Right lobe of liver (tissue), 6 donors: ENCODE data around the gene CLIC5. TPM values are rescaled to one million over a fixed set of nuclear protein-coding genes. Genes with fewer than 3 reads are reported as not detected.

ENCODE experiments used
- ATAC-seq, 4 donors: fragments of 200-7000 bp; cut with Tn5 transposase; one replicate each; pipeline ENCODE4 v1.9.1; 2020; ENCODE audit warnings: mild to moderate bottlenecking in 4 of 4, moderate library complexity in 4 of 4
- DNase-seq, 3 donors: peaks; one replicate each; pipeline ENCODE4 v3.0.0-alpha.2; 2020
- H3K27ac ChIP-seq, 3 donors: fragments of 200-600 bp; one replicate each; pipeline ENCODE4 v1.8.0; 2022
- H3K27me3 ChIP-seq, 2 donors: fragments of 200-600 bp; one replicate each; pipeline ENCODE4 v1.8.0; 2022
- H3K36me3 ChIP-seq, 4 donors: fragments of 200-600 bp; sonication (generic) in 1 of 4; one replicate each; pipeline versions ENCODE4 v1.5.1 to v1.8.0; 2017 to 2022; ENCODE audit warnings: control low read depth in 1 of 4
- H3K4me1 ChIP-seq, 4 donors: fragments of 200-600 bp; sonication (generic) in 1 of 4; one replicate each; pipeline versions ENCODE4 v1.5.1 to v1.8.0; 2017 to 2022; ENCODE audit warnings: control low read depth in 1 of 4
- H3K4me3 ChIP-seq, 3 donors: fragments of 200-600 bp; one replicate each; pipeline ENCODE4 v1.8.0; 2022
- H3K9me3 ChIP-seq, 4 donors: fragments of 200-600 bp; sonication (generic) in 1 of 4; one replicate each; pipeline versions ENCODE4 v1.5.1 to v1.8.0; 2017 to 2022; ENCODE audit warnings: control low read depth in 1 of 4
- CTCF ChIP-seq, 4 donors: fragments of 200-600 bp in 3 of 4; fragments of 450-650 bp in 1 of 4; IDR thresholded peaks; one replicate each; pipeline versions ENCODE4 v1.5.1 to v1.8.0; 2016 to 2022; ENCODE audit warnings: antibody characterized with exemption in 4 of 4, mild to moderate bottlenecking in 2 of 4
- POLR2A ChIP-seq: fragments of 450-650 bp; IDR thresholded peaks from one replicate; pipeline ENCODE4 v1.6.1; 2017; ENCODE audit warnings: antibody characterized with exemption, mild to moderate bottlenecking
- WGBS: methylation state at CpG from one replicate; pipeline ENCODE4 v1.1.6; 2018; ENCODE audit warnings: low coverage, low lambda C conversion rate; ENCODE audit not compliant: insufficient coverage; ENCODE audit errors: missing lambda C conversion rate; 5-methylcytosine and 5-hydroxymethylcytosine counted together
- intact Hi-C, 2 donors: fragments of 100-400 bp; cut with DNase I; formaldehyde crosslinking; loops; one replicate each; pipeline versions ENCODE4 v1.11.2 to v1.14.1; 2022
- total RNA-seq, 6 experiments: library from RNA; depleted of rRNA in 2 of 6; stranded (reverse); fragments of >200 nt in 2 of 6; fragmentation: NEBNext Ultra II Directional in 3 of 6; extraction: Animal tissue kit (Norgen Biotek cat#: 25700) in 3 of 6; gene quantifications; one replicate each; pipeline versions ENCODE4 v1.1.0 to v1.2.4, GENCODE V29; 2016 to 2023
- donor health status: DM: no; HTN: yes; CAD: no.
- donor health status: DM: no; HTN: no; CAD: no.
- donor health status: DM: no; HTN: no; CAD: no.
- donor health status: DM: no; HTN: yes; CAD: no.
- donor health status: DM: no; HTN: yes; CAD: no.

The CLIC5 gene
- total RNA-seq, 6 experiments from 2014 or later, result 0.18 to 0.42 (median 0.29) TPM

GRCh38 chr6:45984788-45985425 is 30.8 kb downstream of the CLIC5 start:
- no peak for TF ChIP-seq CTCF (IDR thresholded peaks at IDR 0.05)
- TF ChIP-seq POLR2A, result no peak
- Histone ChIP-seq H3K9me3 (no peaks in the 10 kb centered on the region), H3K36me3 (no peaks in the 10 kb centered on the region), H3K27me3 (no peaks in the 10 kb centered on the region), H3K4me3 (no peak overlapping the region), H3K4me1 (no peaks in the 10 kb centered on the region), H3K27ac (no peak overlapping the region)
- 92% methylated on average over 5 of the region's 5 CpGs for WGBS
- DNase-seq, result no peak
- intact Hi-C loops, result no loop called here
- no peak for ATAC-seq

DNA sequence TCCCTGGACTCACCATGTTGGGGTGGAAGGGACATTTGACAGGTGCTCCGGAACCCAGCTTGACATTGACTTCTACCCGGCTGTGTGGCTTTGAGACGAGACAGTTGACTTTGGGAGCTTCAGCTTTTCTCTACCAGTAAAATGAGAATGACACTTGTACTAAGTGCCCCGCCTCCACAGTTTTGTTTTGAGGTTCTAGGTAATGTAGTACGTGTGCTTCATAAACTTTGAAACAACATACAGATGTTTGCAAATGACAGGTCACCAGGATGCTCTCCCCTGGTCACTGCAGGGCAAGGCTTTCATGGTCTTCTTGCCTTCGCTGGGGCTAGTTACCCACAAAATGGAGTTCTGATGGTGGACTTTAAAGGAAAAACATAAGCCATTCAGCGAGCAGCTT is 31.3 kb downstream of the CLIC5 start:
- no peak overlapping the region for H3K4me3 ChIP-seq
- H3K9me3 ChIP-seq, result no peaks in the 10 kb centered on the region
- TF ChIP-seq POLR2A (no peak), CTCF (IDR thresholded peaks at IDR 0.05) (no peak)
- no peaks in the 10 kb centered on the region for H3K36me3 ChIP-seq
- intact Hi-C loops, result no loop called here
- 17% methylated on average over 1 of the region's 7 CpGs for WGBS
- H3K27ac ChIP-seq, result no peak overlapping the region
- no peak for ATAC-seq
- no peaks in the 10 kb centered on the region for H3K27me3 ChIP-seq
- DNase-seq, result no peak
- H3K4me1 ChIP-seq, result no peaks in the 10 kb centered on the region

- no peak for TF ChIP-seq POLR2A
- TF ChIP-seq CTCF (IDR thresholded peaks at IDR 0.05), result no peak
These were observed 32.6 kb downstream of the CLIC5 start for GRCh38 chr6:45983062-45983461.

GRCh38 chr6:45982280-45983036 is 33.2 kb downstream of the CLIC5 start:
- Histone ChIP-seq H3K36me3 (no peaks in the 10 kb centered on the region), H3K9me3 (no peaks in the 10 kb centered on the region), H3K4me3 (no peak overlapping the region), H3K27ac (no peak overlapping the region), H3K27me3 (no peaks in the 10 kb centered on the region), H3K4me1 (no peaks in the 10 kb centered on the region)
- no peak for DNase-seq
- TF ChIP-seq CTCF (IDR thresholded peaks at IDR 0.05) (no peak), POLR2A (no peak)
- 79% methylated on average over 9 of the region's 9 CpGs for WGBS
- ATAC-seq, result no peak
- intact Hi-C loops, result no loop called here

More at GRCh38 chr6:45983062-45983461, 32.6 kb downstream of the CLIC5 start:
- no peaks in the 10 kb centered on the region for H3K36me3 ChIP-seq
- DNase-seq, result no peak
- ATAC-seq, result no peak
- intact Hi-C loops, result no loop called here
- no peak overlapping the region for H3K27ac ChIP-seq
- no peaks in the 10 kb centered on the region for H3K27me3 ChIP-seq
- no peaks in the 10 kb centered on the region for H3K4me1 ChIP-seq
- no peak overlapping the region for H3K4me3 ChIP-seq
- no peaks in the 10 kb centered on the region for H3K9me3 ChIP-seq
- WGBS, result 73% methylated on average over 1 of the region's 1 CpG
